SK-N-SH (cell line): Measurements from ENCODE around the gene PIGW. TPM values are rescaled to one million over a fixed set of nuclear protein-coding genes. Genes with fewer than 3 reads are reported as not detected.

Experiments used
- CTCF ChIA-PET: fragments of 300-600, 350-600 bp; formaldehyde crosslinking; extraction: SDS; loops from one replicate; lab custom pipeline; 2021; lab: Yijun Ruan, JAX
- POLR2A ChIA-PET: fragments of 350-600 bp; sonication (Branson Sonifier 250); formaldehyde crosslinking; extraction: SDS; loops from one replicate; lab custom pipeline; 2020; ENCODE audit warnings: antibody characterized with exemption, inconsistent platforms; lab: Yijun Ruan, JAX
- DNase-seq: peaks from one replicate; pipeline ENCODE4 v3.0.0; 2012
- H2AFZ ChIP-seq: fragments of 200-600 bp; sonication (generic); 2 replicates; pipeline ENCODE4 v1.8.1; 2016; ENCODE audit warnings: antibody characterized with exemption, mild to moderate bottlenecking, low read depth
- H3F3A ChIP-seq: fragments of 200-600 bp; sonication (generic); replicated peaks from 2 replicates; pipeline ENCODE3; 2016; ENCODE audit warnings: antibody characterized with exemption, mild to moderate bottlenecking; ENCODE audit not compliant: insufficient read depth
- H3K27ac ChIP-seq, 2 experiments: fragments of 200-500 bp in 1 of 2; fragments of 200-600 bp in 1 of 2; sonication (Bioruptor generic) in 1 of 2; sonication (generic), shearing (Covaris generic) in 1 of 2; 2 replicates each; pipeline versions ENCODE4 v1.5.1 to v1.6.1; 2014 to 2016; ENCODE audit warnings: low read depth in 2 of 2, inconsistent platforms in 1 of 2, low read length in 1 of 2, mild to moderate bottlenecking in 1 of 2, mixed read lengths in 1 of 2
- H3K27me3 ChIP-seq: fragments of 200-600 bp; sonication (generic), shearing (Covaris generic); 2 replicates; pipeline ENCODE4 v1.6.1; 2016; ENCODE audit warnings: mixed run types; ENCODE audit not compliant: insufficient read depth
- H3K36me3 ChIP-seq, 2 experiments: fragments of 200-500 bp in 1 of 2; fragments of 200-600 bp in 1 of 2; sonication (Bioruptor generic) in 1 of 2; sonication (generic) in 1 of 2; replicated peaks in 1 of 2; 2 replicates each; pipeline versions ENCODE3 to v1.5.1; 2014 to 2016; ENCODE audit warnings: low read length in 1 of 2, mild to moderate bottlenecking in 1 of 2; ENCODE audit not compliant: insufficient read depth in 2 of 2, control insufficient read depth in 1 of 2
- H3K4me1 ChIP-seq, 2 experiments: fragments of 200-500 bp in 1 of 2; fragments of 200-600 bp in 1 of 2; sonication (Bioruptor generic) in 1 of 2; sonication (generic), shearing (Covaris generic) in 1 of 2; 2 replicates each; pipeline versions ENCODE4 v1.5.1 to v1.6.1; 2014 to 2016; ENCODE audit warnings: low read depth in 1 of 2, low read length in 1 of 2, mixed run types in 1 of 2; ENCODE audit not compliant: insufficient read depth in 2 of 2, control insufficient read depth in 1 of 2
- H3K4me2 ChIP-seq: fragments of 200-600 bp; sonication (generic), shearing (Covaris generic); 2 replicates; pipeline ENCODE4 v1.6.1; 2017; ENCODE audit warnings: mixed run types
- H3K4me3 ChIP-seq, 2 experiments: fragments of 200-500 bp in 1 of 2; fragments of 200-600 bp in 1 of 2; sonication (Bioruptor generic) in 1 of 2; sonication (generic), shearing (Covaris generic) in 1 of 2; 2 replicates each; pipeline versions ENCODE4 v1.5.1 to v1.8.1; 2014 to 2016; ENCODE audit warnings: low read depth in 2 of 2, inconsistent platforms in 1 of 2, low read length in 1 of 2, mild to moderate bottlenecking in 1 of 2, mixed read lengths in 1 of 2, moderate library complexity in 1 of 2
- H3K79me2 ChIP-seq: fragments of 200-600 bp; sonication (generic); 2 replicates; pipeline ENCODE4 v1.8.1; 2017; ENCODE audit warnings: mild to moderate bottlenecking; ENCODE audit not compliant: insufficient read depth
- H3K9ac ChIP-seq: fragments of 200-600 bp; sonication (generic); 2 replicates; pipeline ENCODE4 v1.6.1; 2017; ENCODE audit warnings: mixed run types
- H3K9me2 ChIP-seq: fragments of 200-600 bp; sonication (generic); 2 replicates; pipeline ENCODE4 v1.6.1; 2017; ENCODE audit warnings: mixed run types
- H3K9me3 ChIP-seq: fragments of 200-600 bp; sonication (generic); 2 replicates; pipeline ENCODE4 v1.6.1; 2017; ENCODE audit warnings: mixed run types, mild to moderate bottlenecking, moderate library complexity
- H4K20me1 ChIP-seq: fragments of 200-600 bp; sonication (generic); 2 replicates; pipeline ENCODE4 v1.6.1; 2017; ENCODE audit warnings: mild to moderate bottlenecking, mixed run types; ENCODE audit not compliant: insufficient read depth
- CTCF ChIP-seq: fragments of 200-600 bp; sonication (generic); IDR thresholded peaks from 2 replicates; pipeline ENCODE4 v1.6.1; 2017; ENCODE audit warnings: antibody characterized with exemption, mild to moderate bottlenecking, moderate library complexity
- FOSL2 ChIP-seq: IDR thresholded peaks from 2 replicates; pipeline ENCODE4 v1.4.0; 2012; ENCODE audit warnings: low read depth, mild to moderate bottlenecking, moderate library complexity, borderline replicate concordance
- FOXJ3 ChIP-seq: sonication (generic); formaldehyde crosslinking; IDR thresholded peaks from 2 replicates; pipeline ENCODE4 v1.5.1; 2020; ENCODE audit warnings: mild to moderate bottlenecking, missing genetic modification reagents
- FOXM1 ChIP-seq: IDR thresholded peaks from 2 replicates; pipeline ENCODE4 v1.4.0; 2012; ENCODE audit warnings: low read depth, mild to moderate bottlenecking
- GATA2 ChIP-seq: sonication (generic); formaldehyde crosslinking; IDR thresholded peaks from 2 replicates; pipeline ENCODE4 v1.5.0; 2020; ENCODE audit warnings: mild to moderate bottlenecking, missing genetic modification reagents
- IRF3 ChIP-seq: fragments of 150-350 bp; IDR thresholded peaks from 2 replicates; pipeline ENCODE4 v1.6.1; 2016; ENCODE audit warnings: mild to moderate bottlenecking, low read depth, low read length
- MAX ChIP-seq: IDR thresholded peaks from 2 replicates; pipeline ENCODE4 v1.4.0; 2012; ENCODE audit warnings: low read depth
- MEF2A ChIP-seq: IDR thresholded peaks from 2 replicates; pipeline ENCODE4 v1.4.0; 2012; ENCODE audit warnings: low read depth, borderline replicate concordance
- NFIC ChIP-seq: IDR thresholded peaks from 2 replicates; pipeline ENCODE4 v1.4.0; 2012; ENCODE audit warnings: borderline replicate concordance
- PBX3 ChIP-seq: IDR thresholded peaks from 2 replicates; pipeline ENCODE4; 2012
- POLR2AphosphoS5 ChIP-seq: IDR thresholded peaks from 2 replicates; pipeline ENCODE4 v1.6.1; 2012; ENCODE audit warnings: low read depth, low read length
- RCOR1 ChIP-seq: fragments of 150-350 bp; IDR thresholded peaks from 2 replicates; pipeline ENCODE4 v1.6.1; 2017; ENCODE audit warnings: antibody characterized with exemption, low read length
- RFX5 ChIP-seq: IDR thresholded peaks from 2 replicates; pipeline ENCODE4 v1.6.1; 2012; ENCODE audit warnings: mild to moderate bottlenecking, improper control_type of control experiment, low read length
- RXRA ChIP-seq: IDR thresholded peaks from 2 replicates; pipeline ENCODE4 v1.4.0; 2012; ENCODE audit warnings: low read depth, mild to moderate bottlenecking, borderline replicate concordance
- SIN3A ChIP-seq: IDR thresholded peaks from 2 replicates; pipeline ENCODE4 v1.6.1; 2012; ENCODE audit warnings: low read depth, mild to moderate bottlenecking, low read length, moderate library complexity, borderline replicate concordance
- SMC3 ChIP-seq: IDR thresholded peaks from 2 replicates; pipeline ENCODE4 v1.6.1; 2012; ENCODE audit warnings: low read depth, low read length, improper control_type of control experiment
- USF1 ChIP-seq: IDR thresholded peaks from 2 replicates; pipeline ENCODE4 v1.4.0; 2012; ENCODE audit warnings: low read depth, borderline replicate concordance
- YY1 ChIP-seq: IDR thresholded peaks from 2 replicates; pipeline ENCODE4 v1.4.0; 2012; ENCODE audit warnings: low read depth, mild to moderate bottlenecking
- ZBTB33 ChIP-seq: IDR thresholded peaks from 2 replicates; pipeline ENCODE4 v1.4.0; 2012; ENCODE audit warnings: low read depth, borderline replicate concordance
- WGBS: methylation state at CpG from one replicate; pipeline ENCODE4 v1.1.6; 2017; ENCODE audit warnings: low lambda C conversion rate; 5-methylcytosine and 5-hydroxymethylcytosine counted together
- polyA plus RNA-seq, 3 experiments: library from polyadenylated mRNA; depleted of rRNA; stranded (reverse); fragments of >200 nt; gene quantifications; 2 replicates each; pipeline ENCODE4 v1.2.3, GENCODE V29; 2012

Gene PIGW
- polyA plus RNA-seq, 1 of the 3 experiments (the other 2 are of a cell fraction) = 10.1 TPM

GRCh38 chr17:36512641-36513040, 22.1 kb upstream of the PIGW start:
- Histone ChIP-seq H3K27ac (no peak overlapping the region), H4K20me1 (no peaks in the 10 kb centered on the region), H2AFZ (no peak overlapping the region), H3K4me1 (no peaks in the 10 kb centered on the region), H3F3A (peaks cover 3% of the 10 kb centered on the region), H3K79me2 (no peaks in the 10 kb centered on the region), H3K4me2 (no peak overlapping the region), H3K9ac (no peak overlapping the region), H3K9me3 (no peaks in the 10 kb centered on the region), H3K36me3 (peaks cover 14 to 65% of the 10 kb centered on the region in 2 experiments), H3K4me3 (no peak overlapping the region), H3K9me2 (no peaks in the 10 kb centered on the region), H3K27me3 (no peaks in the 10 kb centered on the region)
- DNase-seq = no peak
- no peak for TF ChIP-seq SIN3A
- TF ChIP-seq FOSL2 = no peak
- TF ChIP-seq USF1 = no peak
- no peak for TF ChIP-seq RXRA
- no peak for TF ChIP-seq RCOR1
- no peak for TF ChIP-seq MAX
- no peak for TF ChIP-seq YY1
- TF ChIP-seq ZBTB33 = no peak
- no peak for TF ChIP-seq CTCF
- TF ChIP-seq NFIC = no peak
- TF ChIP-seq MEF2A = no peak
- TF ChIP-seq GATA2 = no peak
- TF ChIP-seq IRF3 = no peak
- TF ChIP-seq FOXJ3 (CRISPR knock-in tag) = no peak
- TF ChIP-seq FOXM1 = no peak
- TF ChIP-seq SMC3 = no peak
- TF ChIP-seq PBX3 = no peak
- no peak for TF ChIP-seq POLR2AphosphoS5
- no peak for TF ChIP-seq RFX5
- POLR2A ChIA-PET = interaction anchor here (0.6 kb wide), 1 partner anchor 18 kb away, joined by 5 read pairs; no protein-coding TSS in a partner anchor
- CTCF ChIA-PET = no interaction called here
- whole genome bisulfite sequencing = 93% methylated on average over 5 of the region's 5 CpGs
